Measurements from ENCODE around the gene LRRC59.

GRCh38 chr17:50444841-50445715 lies 47.8 kb upstream of the LRRC59 start:
- no peak for TF ChIP-seq CTCF (IDR thresholded peaks at IDR 0.05)
- no peak for TF ChIP-seq POLR2A (IDR thresholded peaks at IDR 0.05)

Measured in suprapubic skin (tissue), 3 donors.